Renal cortex interstitium (tissue), 11 donors: ENCODE measurements around the gene ADARB1. TPM values are rescaled to one million over a fixed set of nuclear protein-coding genes. Genes with fewer than 3 reads are reported as not detected.

ENCODE experiments used
- DNase-seq, 11 donors: peaks; one replicate each; pipeline ENCODE4 v3.0.0-alpha.2; 2013; ENCODE audit warnings: low read depth in 9 of 11, low spot score in 4 of 11; ENCODE audit errors: extremely low read depth in 1 of 11
- polyA plus RNA-seq, 3 donors: library from polyadenylated mRNA; unstranded; fragments of 120-200 nt; gene quantifications; one replicate each; pipeline ENCODE4 v1.2.1, GENCODE V29; 2013; ENCODE audit not compliant: insufficient read length in 3 of 3

ADARB1 gene
- polyA plus RNA-seq, 3 donors = 15.2 to 22.2 (median 17.6) TPM

- no peak for DNase-seq
Observed at GRCh38 chr21:45050797-45051489, 23.4 kb upstream of the ADARB1 start.

GRCh38 chr21:45051580-45052434, 22.6 kb upstream of the ADARB1 start:
- no peak for DNase-seq

GRCh38 chr21:45052960-45053359, 21.4 kb upstream of the ADARB1 start:
- no peak for DNase-seq

- DNase-seq = no peak
Observed at GRCh38 chr21:45053561-45054226, 20.7 kb upstream of the ADARB1 start.

GRCh38 chr21:45054227-45054926, 20.0 kb upstream of the ADARB1 start:
- no peak for DNase-seq

GRCh38 chr21:45054927-45055612, 19.3 kb upstream of the ADARB1 start:
- no peak for DNase-seq

- no peak for DNase-seq
Observed at GRCh38 chr21:45055861-45056260, 18.5 kb upstream of the ADARB1 start.

- DNase-seq = no peak
Observed at GRCh38 chr21:45056296-45056904, 18.0 kb upstream of the ADARB1 start.

GRCh38 chr21:45056917-45057560, 17.3 kb upstream of the ADARB1 start:
- no peak for DNase-seq

- no peak for DNase-seq
Observed at GRCh38 chr21:45057886-45058285, 16.5 kb upstream of the ADARB1 start.

- no peak for DNase-seq
Observed at GRCh38 chr21:45059121-45059520, 15.3 kb upstream of the ADARB1 start.

GRCh38 chr21:45060089-45060488, 14.3 kb upstream of the ADARB1 start:
- no peak for DNase-seq

GRCh38 chr21:45060675-45061311, 13.6 kb upstream of the ADARB1 start:
- no peak for DNase-seq

GRCh38 chr21:45064091-45064490, 10.3 kb upstream of the ADARB1 start:
- no peak for DNase-seq

GRCh38 chr21:45064618-45065399, 9.6 kb upstream of the ADARB1 start:
- no peak for DNase-seq

- DNase-seq = no peak
Observed at GRCh38 chr21:45067462-45068285, 6.7 kb upstream of the ADARB1 start.
